NCI-H524 (cell line): ENCODE data around the gene IRF8.
"Not testable (repeated sequence)": the region's sequence is repeated elsewhere in the genome, so short reads cannot be mapped to it uniquely, and the experiment has no call there.

Experiments used
- DNase-seq, 2 experiments: peaks; one replicate each; lab custom pipeline; 2025; lab: John Stamatoyannopoulos, UW

Gene IRF8, protein sequence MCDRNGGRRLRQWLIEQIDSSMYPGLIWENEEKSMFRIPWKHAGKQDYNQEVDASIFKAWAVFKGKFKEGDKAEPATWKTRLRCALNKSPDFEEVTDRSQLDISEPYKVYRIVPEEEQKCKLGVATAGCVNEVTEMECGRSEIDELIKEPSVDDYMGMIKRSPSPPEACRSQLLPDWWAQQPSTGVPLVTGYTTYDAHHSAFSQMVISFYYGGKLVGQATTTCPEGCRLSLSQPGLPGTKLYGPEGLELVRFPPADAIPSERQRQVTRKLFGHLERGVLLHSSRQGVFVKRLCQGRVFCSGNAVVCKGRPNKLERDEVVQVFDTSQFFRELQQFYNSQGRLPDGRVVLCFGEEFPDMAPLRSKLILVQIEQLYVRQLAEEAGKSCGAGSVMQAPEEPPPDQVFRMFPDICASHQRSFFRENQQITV

DNA sequence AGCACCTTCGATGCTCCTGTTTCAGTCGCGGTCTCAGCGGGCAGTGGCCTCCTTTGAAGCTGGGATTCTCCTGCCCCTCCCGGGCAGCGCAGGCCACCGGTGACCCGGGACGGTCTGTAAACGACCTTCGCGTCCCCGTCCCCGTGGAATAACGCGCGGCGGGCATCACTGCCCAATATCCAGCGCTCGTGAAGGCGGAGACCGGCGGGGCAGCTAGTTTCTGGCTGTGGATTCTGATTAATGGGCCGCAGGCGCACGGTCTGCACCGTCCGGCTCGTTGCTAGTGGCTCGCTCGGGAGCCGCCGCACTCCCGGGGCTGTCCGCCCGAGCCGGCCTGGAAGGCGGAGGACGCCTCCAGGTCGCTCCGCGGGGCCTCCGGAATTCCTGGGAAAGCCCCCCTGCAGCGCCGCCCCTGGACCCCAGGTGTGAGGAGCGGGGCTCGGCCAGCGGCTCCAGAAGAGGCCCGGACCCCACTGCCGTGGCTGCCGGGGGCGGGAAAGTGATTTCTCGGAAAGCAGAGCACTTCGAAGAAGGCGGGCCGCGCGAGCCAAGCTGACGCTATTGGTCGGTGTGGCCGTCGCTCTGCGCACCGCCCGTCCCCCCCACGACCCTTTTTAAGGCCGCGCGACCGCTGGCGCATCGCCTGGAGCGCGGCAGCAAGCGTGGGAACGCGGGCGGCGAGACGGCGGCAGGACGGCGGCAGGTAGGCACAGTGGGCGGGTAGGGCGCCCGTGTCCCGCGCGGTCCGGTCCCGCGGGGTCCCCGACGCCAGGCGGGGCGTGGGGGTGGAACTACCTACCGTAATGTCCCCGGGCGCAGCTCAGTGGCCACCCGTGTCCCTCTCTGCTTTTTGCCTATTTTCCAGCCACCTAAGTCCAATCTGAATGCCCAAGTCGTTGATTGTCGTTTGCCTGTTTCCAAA, at the start of gene IRF8:
Gene IRF8, plus strand, starts transcription at position 642 of the 922 bp plus-strand sequence. CDS start 3,854 bp downstream, outside the sequence.
- DNase-seq, result peak; percentile 33 to 78

DNA sequence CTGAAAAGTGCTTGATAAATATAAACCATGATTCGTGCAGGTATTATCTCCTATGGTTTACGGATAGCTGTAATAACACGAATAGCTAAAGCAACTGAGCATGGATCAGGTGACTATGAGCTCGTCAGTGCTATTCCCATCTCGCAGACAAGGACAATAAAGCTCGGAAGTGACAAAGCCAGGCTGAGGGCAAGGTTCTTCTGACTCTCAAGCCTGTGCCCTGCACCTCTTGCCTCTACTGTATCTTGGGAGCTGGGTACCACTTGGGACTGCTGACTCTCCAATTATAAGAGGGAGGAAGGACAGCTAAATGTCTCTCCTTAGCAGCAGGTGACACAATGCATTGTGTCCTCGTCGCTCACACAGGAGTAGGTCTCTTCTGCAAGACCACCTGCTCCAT, 49.6 kb upstream of the IRF8 start:
- no peak for DNase-seq

DNA sequence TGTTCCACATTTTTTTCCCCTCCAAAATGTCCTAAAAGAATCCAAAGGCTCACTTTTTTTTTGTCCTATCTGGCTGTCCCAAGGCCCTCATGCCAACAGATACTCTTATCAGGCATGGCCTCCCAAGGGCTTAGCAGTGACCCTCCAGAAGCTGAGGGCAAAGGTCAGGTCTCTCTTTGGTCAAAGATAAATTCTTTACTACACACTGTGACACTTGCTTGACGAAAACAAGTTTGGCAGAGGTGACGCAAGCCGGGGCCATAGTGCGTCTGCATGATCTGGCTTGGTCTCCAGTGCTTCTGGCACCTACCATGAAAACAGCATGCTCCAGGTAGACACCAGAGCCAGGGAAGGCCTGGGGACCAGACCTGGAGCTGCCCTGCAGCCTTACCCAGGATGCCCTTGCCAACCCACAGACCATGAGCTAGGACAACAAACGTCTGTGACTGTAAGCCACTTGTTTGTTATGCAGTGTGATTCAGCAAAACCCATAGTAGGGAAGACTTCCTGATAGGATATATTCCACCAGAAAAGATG, 48.5 kb upstream of the IRF8 start:
- DNase-seq, result no peak

DNA sequence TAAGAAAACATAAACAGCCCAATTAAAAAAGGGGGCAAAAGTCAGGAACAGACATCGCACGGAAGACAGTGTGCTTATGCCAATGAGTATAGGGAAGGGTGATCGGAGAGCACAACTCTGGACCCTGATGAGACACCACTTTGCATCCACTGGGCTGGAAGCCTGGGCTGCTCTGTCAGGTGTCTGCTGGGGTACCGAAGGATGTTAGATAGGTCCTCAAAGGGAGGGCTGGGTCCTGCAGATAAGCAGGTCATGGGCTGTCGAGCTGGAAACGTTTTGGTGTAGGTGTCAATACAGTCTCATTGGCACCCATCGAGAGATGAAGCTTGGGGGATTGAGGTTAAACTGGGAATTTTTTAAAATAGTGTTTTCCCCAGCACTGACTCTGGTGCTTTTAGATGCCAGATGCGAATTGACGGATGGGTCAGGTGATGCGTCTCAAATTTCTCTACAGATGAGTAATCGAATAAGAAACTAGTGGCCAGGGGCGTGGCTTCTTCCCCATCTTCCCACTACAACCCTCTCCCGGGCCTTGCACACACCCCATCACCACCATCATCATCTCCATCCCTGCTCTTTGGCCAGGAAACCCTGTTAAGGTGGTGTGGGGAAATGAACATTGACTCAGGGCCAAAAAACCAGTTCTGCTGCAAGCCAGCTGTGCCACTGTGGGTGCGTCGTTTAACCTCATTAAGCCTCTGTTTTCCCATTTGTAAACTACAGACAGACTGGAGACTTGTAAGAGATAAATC, 47.8 kb upstream of the IRF8 start:
- peak in 1 of 2 experiments; percentile 45 for DNase-seq

DNA sequence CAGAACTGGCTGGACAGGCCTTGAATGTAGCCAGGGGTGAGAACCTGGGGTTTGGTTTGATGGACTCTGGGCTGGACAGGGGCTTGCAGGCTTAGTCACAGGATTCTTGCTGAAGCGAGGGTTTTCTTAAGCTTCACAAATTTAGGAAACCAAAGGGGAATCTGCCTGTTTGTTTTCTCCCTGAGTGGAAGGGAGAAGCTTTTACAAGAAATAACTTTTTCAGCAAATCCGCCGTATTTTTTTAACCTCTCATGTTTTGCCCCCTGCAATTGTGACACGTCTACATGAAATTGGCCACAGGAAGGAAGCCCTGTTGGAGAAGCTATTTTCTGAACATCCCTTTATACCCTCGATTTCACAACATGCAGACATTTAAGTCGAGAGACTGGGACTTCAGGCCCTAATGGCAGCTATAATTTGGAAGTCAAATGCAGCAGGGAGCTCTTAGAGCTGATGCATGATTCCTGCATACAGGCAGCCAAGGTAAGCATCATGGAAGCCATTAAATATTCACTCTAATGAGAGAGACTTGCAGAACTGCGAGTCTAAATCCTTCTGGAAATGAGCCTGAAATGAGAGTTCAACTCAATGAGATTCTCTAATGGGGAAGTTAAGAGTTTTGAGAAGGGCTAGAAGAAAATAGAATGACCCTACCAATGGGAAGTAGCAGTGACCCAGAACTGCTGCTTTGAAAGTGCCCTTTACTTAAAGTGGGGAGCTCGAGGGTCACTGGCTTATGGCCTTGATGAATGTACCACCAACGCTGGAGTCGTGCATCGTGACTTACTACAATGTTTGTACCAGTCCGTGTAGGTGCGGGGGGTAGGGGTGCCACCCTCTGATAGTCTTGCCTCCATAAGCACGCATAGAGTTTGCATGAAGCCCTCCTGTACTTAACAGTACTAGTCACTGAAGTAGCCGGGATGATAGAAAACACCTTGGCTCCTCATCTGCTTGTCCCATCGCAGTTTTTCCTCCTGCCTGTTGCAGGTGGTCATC, 45.1 kb upstream of the IRF8 start:
- no peak for DNase-seq

DNA sequence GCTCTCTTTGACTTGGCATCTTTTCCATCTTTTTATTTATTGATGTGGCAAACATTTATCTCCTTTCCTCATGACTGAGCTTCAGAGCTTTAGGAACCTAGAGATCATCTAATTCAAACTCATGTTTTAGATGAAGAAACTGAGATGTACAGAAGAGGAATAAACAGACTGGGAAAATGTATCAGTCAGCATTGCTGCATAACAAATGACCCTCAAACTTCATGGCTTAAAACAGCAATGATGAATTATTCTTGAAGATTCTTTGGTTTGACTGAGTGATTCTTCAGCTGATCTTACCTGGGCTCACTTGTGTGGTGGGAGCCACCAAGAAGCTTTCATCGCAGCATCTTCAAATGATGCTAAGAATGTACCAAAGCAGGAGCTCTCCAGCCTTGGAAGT, 44.0 kb upstream of the IRF8 start:
- DNase-seq, result no peak

DNA sequence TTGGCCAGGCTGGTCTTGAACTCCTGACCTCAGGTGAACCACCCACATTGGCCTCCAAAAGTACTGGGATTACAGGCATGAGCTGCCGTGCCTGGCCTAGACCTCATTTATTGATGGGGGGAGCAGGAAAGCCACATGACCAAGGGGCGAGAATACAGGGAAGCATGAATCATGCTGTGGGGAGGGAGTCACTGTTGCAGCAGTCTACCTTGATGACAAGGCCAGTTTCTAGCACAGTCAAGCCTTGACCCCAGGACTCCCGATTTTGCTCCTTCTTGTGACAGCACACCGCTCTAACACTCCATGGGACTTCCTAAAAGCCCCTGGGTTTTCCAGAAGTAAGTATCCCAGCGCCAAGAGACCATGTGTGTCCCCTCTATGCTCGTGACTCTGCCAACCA, 42.9 kb upstream of the IRF8 start:
- no peak for DNase-seq

DNA sequence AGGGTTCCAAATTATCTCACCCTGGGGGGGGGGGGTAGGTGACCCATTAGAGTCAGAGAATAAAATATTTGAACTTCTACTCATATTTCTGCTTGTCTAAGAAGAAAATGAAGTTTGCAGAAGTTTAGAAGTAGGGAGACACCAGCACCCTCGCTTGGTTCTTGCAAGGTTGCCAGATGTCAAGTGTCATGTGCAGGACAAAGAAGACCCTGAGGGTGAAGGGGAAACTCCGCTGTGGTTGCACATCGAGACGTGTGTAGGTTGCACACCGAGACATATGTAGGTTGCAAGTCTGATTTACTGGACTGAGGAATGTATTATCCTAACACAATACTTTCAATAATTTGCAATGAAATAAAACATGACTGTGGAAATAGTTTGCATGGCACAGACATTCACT, 42.4 kb upstream of the IRF8 start:
- DNase-seq, result no peak

DNA sequence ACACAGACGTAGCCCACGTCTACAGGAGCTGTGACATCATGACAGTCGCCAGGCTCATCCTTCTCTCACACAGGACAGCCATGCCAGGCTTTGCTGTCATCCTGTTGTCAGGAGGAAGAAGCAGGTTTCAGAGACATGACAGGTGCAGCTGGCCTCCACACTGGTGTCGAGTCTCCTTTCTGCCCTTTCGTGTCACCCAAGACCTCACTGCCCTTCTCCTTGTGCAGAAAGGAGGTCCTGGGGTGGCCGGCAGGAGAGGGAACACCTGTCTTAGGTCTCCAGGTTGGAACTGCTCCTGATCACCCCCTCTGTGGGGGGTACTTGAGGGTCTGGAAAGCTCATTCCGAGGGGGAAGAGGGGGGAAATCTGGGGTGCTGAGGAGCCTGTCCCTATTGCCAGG, 41.6 kb upstream of the IRF8 start:
- DNase-seq, result no peak

DNA sequence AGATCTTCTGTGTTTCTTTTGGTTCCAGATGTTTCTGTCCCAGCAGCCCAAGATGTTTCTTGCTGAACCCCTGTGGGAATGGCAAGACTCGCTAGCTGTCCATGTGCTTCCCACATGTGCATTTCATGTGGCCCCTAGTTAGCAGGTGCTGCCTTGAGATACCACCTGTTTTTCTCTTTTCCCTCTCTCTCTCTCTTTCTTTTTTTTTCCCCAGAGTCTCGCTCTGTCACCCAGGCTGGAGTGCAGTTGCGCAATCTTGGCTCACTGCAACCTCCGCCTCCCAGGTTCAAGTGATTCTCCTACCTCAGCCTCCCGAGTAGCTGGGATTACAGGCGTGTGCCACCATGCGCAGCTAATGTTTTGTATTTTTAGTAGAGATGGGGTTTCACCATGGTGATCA, 40.4 kb upstream of the IRF8 start:
- DNase-seq, result not testable (repeated sequence)

DNA sequence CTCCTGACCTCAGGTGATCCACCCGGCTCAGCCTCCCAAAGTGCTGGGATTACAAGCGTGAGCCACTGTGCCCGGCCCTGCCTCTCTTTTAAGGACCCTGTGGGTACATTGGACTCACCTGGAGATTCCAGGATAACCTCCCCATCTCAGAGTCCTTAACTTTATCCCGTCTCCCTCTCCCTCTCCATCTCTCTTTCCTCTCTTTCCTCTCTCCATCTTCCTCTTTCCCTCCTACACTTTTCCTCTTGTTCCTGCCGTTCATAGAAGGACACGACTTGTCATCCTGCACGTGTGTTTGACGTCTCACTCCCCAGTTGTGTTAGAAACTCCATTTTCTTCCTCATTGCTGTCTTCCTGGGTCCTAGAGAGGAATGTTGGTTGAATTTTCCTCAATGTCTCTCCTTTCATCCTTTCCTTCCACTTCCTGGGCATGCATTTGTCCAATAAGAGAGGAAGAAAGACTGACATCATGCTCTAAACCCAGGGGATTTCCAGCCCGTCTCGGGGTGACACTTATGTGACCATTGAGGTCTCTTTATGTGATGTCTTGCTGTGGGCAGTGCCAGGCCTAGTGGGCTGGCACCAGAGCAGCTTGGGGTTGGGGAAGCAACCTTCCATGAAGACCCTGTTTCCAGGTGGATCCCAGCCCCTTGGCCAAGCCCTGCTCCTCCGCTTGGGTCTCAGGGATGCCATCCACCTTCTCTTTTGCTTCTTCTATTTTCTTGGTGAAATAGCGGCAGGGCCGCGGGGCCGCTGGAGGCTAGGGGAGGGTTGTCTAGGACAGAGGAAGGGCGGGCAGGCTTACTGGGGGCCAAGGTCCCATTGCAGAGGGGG, 39.8 kb upstream of the IRF8 start:
- no peak for DNase-seq

DNA sequence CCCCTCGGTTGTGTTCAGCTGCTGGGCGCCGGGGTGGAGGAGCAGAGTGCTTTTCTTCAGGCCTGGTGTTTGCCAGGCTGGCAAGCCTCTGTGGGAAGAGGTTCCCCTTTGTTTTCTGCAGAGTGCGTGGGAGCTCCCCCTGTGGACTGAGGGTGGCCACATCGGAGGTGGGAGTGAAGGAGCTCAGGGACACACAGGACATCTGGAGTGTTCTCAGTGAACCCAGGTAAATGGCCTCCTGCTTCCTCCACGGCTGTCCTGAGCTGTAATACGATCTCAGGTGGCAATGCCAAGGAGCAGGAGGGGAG, 39.2 kb upstream of the IRF8 start:
- no peak for DNase-seq

DNA sequence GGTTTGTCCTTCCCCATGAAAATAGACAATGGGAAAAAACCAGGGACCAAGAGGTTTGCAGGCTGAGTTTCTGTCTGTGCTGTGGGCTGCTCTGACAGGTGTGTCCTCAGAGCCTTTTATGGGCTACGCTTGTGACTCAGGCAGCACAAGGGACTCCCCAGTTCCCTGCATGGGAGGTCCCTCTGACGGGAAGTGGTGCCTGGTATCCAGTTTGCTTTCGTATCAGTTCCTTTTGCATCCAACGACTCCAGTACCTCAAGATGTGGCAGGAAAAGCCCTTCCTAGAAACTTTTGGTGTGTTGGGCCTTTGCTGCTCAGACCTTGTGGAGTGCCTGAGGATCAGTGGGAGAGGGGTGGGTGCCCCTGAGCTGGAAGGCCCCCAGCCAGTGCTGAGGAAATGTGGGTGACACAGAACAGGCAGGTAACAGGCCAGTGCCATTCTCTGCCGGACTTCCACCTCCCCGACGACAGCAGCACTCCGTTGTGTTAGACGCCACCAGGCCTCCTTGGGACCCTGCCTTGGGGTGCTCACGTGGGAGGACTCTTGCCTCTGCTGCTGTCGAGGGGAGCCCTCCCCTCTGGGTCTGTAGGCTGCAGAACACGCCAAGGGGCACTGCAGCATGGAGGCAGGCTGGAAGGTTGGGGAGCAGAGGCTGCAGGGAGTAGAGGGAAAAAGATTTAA, 38.4 kb upstream of the IRF8 start:
- DNase-seq, result no peak

DNA sequence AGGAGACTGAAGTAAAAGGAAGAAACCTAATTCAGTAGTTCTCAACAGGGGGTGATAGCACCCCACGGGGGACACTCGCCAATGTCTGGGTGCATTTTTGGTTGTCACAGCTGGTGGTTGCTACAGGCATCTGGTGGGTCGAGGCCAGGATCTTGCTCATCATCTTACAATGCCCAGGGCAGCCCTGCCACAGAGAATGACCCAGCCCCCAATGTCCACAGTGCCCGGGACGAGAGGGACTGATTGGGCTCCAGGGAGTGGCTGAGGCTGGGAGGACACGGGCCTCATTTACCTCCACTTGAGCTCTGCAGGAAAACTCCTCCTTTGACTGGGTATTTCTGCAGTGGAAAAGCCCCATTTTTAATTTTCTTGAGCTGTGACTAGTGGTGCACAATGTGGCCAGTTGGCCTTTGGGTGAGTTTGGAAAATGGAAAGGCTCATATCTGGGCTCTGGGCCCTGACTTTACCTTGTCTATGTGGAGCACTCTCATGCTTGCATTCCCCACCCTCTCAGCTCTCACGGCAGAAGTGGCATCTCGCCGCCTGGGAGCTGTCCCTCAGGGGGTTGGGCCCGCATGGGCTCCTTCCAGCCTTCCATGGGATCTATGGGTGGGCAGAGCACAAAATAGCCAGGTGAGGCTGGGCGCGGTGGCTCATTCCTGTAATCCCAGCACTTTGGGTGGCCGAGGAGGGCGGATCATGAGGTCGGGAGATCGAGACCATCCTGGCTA, 37.7 kb upstream of the IRF8 start:
- DNase-seq, result no peak

DNA sequence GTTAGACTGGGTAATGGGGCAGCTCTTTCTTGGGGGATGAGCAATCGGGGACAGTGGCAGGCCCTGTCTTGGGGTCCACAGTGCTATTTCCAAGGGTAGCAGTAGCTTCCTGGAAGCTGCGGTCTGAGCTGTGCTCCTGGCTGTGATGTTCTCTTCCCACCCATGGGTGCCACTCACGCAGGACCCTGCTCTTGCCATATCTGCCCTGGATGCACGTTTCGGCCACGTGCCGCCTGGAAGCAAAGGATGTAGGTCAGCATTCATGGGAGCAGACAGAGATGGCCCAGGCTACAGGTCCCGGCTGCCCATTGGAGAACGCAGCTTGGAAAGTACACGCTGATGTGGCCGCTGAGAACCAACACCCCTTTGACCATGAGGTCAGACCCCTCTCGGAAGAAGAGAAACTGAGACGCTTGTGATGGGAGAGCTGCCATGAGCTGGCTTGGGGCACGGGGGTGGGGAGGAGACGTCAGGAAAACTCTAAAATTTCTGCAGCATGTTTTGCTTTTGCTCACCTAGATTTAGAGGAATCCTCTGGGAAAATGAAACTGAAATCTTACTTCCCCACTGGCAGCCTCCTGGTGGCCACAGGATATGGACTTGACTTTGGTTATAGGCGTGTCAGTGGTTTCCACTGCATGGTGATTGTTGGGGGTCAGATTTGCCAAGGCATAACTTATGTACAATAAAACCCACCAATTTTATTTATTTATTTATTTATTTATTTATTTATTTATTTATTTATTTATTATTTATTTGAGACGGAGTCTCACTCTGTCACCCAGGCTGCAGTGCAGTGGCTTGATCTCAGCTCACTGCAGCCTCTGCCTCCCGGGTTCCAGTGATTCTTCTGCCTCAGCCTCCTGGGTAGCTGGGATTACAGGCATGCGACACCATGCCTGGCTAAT, 36.2 kb upstream of the IRF8 start:
- DNase-seq, result no peak

DNA sequence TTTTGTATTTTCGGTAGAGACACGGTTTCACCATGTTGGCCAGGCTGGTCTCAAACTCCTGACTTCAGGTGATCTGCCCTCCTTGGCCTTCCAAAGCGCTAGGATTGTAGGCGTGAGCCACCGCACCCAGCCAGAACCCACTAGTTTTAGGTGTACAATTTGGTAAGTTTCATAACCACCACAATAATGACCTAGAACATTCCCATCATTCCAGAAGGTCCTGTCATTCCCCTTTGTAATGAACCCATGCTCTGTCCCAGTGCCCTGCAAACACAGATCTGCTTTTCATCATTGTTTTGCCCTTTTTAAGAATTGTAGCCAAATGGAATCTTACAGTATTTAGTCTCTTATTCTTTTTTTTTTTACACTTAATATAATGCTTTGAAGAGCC, 35.6 kb upstream of the IRF8 start:
- no peak for DNase-seq

DNA sequence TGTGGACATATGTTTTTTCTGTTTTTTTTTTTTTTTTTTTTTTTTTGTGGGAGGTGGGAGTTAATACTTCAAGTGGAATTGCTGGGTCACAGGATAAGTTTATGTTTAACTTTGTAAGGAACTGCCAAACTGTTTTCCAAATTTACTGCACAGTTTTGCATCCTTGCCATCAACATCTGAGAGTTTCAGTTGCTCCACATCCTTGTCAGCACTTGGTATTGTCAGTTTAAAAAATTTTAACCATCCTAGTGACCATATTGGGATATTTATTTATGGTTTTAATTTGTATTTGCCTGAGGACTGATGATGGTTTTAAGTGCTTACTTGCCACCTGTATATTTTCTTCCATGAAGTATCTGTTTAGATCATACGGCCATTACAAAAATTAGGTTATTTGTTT, 34.0 kb upstream of the IRF8 start:
- no peak for DNase-seq

DNA sequence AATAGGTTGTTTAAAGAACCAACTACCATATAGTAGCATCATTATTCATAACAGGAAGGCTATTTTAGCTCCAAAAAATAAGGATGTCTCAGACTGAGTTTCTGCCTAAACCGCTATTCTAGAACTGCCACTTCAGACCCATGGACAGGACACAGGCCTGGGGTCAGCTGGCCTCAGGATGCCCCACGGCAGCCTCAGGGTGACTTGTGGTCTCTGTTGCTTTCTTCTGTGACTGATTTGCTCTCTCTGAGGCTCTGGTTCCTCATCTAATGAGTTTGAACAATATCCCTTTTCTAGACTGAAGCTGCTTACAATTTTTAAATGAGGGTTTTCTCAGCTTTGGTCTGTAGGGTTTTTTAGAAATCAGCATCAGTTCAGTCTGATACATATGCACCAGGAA, 31.8 kb upstream of the IRF8 start:
- no peak for DNase-seq
